Measurements from ENCODE around the gene PPP2R5C. TPM values are rescaled to one million over a fixed set of nuclear protein-coding genes. Genes with fewer than 3 reads are reported as not detected.

Gene PPP2R5C
- total and polyA plus RNA-seq, 2 of the 8 experiments (the other 6 are each of a cell fraction or from before 2014, with no cell fraction given), result 49.6 to 95.9 TPM

- POLR2A ChIA-PET (ENCODE audit: partially characterized antibody), result no interaction called here
- H4K91ac ChIP-seq (replicated peaks; ENCODE audit: insufficient read length, low read length), result no peak overlapping the region
- no peak for TF ChIP-seq ATF3 (IDR thresholded peaks at IDR 0.05; ENCODE audit: insufficient read depth, low read depth, low read length)
- no peak for TF ChIP-seq CEBPB (IDR thresholded peaks at IDR 0.05; ENCODE audit: low read depth, low read length)
- no peak for TF ChIP-seq RBBP5 (IDR thresholded peaks at IDR 0.05; ENCODE audit: borderline replicate concordance, low read depth, low read length)
- no peak for TF ChIP-seq CTBP2 (IDR thresholded peaks at IDR 0.05; ENCODE audit: borderline replicate concordance, insufficient read depth, insufficient read length, low read length)
- no peak for TF ChIP-seq CBX8 (IDR thresholded peaks at IDR 0.05; ENCODE audit: borderline replicate concordance, low read depth, low read length)
- TF ChIP-seq KDM5A (IDR thresholded peaks at IDR 0.05; ENCODE audit: low read length), result no peak
- no peak for TF ChIP-seq RNF2 (IDR thresholded peaks at IDR 0.05; ENCODE audit: borderline replicate concordance, low read depth, low read length, missing control alignments, poor library complexity, severe bottlenecking)
- TF ChIP-seq KDM4A (IDR thresholded peaks at IDR 0.05; ENCODE audit: low read depth, low read length, severe bottlenecking), result no peak
- no peak for TF ChIP-seq SIX5 (IDR thresholded peaks at IDR 0.05; ENCODE audit: low read depth, low read length)
- no peak for TF ChIP-seq MAFK (IDR thresholded peaks at IDR 0.05; ENCODE audit: low read depth, low read length)
- no peak for TF ChIP-seq HDAC2 (IDR thresholded peaks at IDR 0.05; ENCODE audit: borderline replicate concordance in 1 of 2, low read depth in 2 of 2, low read length in 2 of 2)
- TF ChIP-seq SIRT6 (IDR thresholded peaks at IDR 0.05; ENCODE audit: low read length), result no peak
- no peak for TF ChIP-seq NANOG (IDR thresholded peaks at IDR 0.05; ENCODE audit: insufficient read depth, low read depth, low read length, poor library complexity, severe bottlenecking)
Observed at GRCh38 chr14:101736585-101736984, 24.9 kb upstream of the PPP2R5C start.

More at GRCh38 chr14:101736585-101736984, 24.9 kb upstream of the PPP2R5C start:
- no peak overlapping the region for H2BK20ac ChIP-seq (ENCODE audit: low read length)
- CTCF ChIA-PET (ENCODE audit: partially characterized antibody), result interaction anchor here (0.8 to 1.1 kb wide), 3 partner anchors 29 to 108 kb away, joined by 3 read pairs; no protein-coding TSS in a partner anchor
- H3K23me2 ChIP-seq (ENCODE audit: low read depth, low read length), result no peaks in the 10 kb centered on the region
- H2BK12ac ChIP-seq (ENCODE audit: low read depth, low read length), result no peak overlapping the region
- DNase-seq (ENCODE audit: low read depth in 1 of 2, low spot score in 2 of 2) (no peak), FAIRE-seq (no peak)
- H3K23ac ChIP-seq (ENCODE audit: insufficient read length), result no peak overlapping the region
- no peak overlapping the region for H3K4me3 ChIP-seq (ENCODE audit: extremely low read depth in 1 of 4, insufficient read depth in 2 of 4, low read depth in 3 of 4, low read length in 4 of 4)
- no peak overlapping the region for H2AFZ ChIP-seq (ENCODE audit: low read length)
- H3K4ac ChIP-seq (replicated peaks; ENCODE audit: insufficient read length, low read depth, low read length), result no peak overlapping the region
- no peaks in the 10 kb centered on the region for H3K79me1 ChIP-seq (ENCODE audit: low read depth, low read length)
- H3K27ac ChIP-seq (ENCODE audit: low read depth, low read length), result no peak overlapping the region
- H2BK15ac ChIP-seq (ENCODE audit: low read length), result no peak overlapping the region
- H3K4me1 ChIP-seq (replicated peaks in 1 of 4; ENCODE audit: control insufficient read depth in 3 of 4, insufficient read depth in 4 of 4, low read length in 3 of 4), result peaks cover 0 to 5% (median 3%) of the 10 kb centered on the region in 4 experiments; a peak in 5 of 7 replicates
- 87% methylated on average over 8 of the region's 8 CpGs; no CpG with 5 or more reads in 1 of the 2 experiments for WGBS, 2 experiments (ENCODE audit: extremely low coverage in 1 of 2, insufficient coverage in 1 of 2, insufficient read length in 1 of 2, insufficient replicate concordance in 2 of 2, low coverage in 1 of 2, low lambda C conversion rate in 2 of 2, missing lambda C conversion rate in 1 of 2)
- H3K18ac ChIP-seq (ENCODE audit: extremely low read depth, low read length), result no peak overlapping the region
- H3K79me2 ChIP-seq (ENCODE audit: control insufficient read depth in 1 of 2, insufficient read depth in 2 of 2, low read length in 2 of 2), result no peaks in the 10 kb centered on the region
- no peak overlapping the region for H3K14ac ChIP-seq (ENCODE audit: insufficient read length)
- no peak overlapping the region for H3K9ac ChIP-seq (replicated peaks in 1 of 4; ENCODE audit: extremely low read depth in 1 of 4, low read depth in 3 of 4, low read length in 3 of 4)
- H4K20me1 ChIP-seq (replicated peaks in 1 of 2; ENCODE audit: control insufficient read depth in 1 of 2, insufficient read depth in 2 of 2, low read length in 2 of 2), result no peaks in the 10 kb centered on the region
- H3K4me2 ChIP-seq (ENCODE audit: insufficient read depth in 1 of 2, low read depth in 2 of 2, low read length in 2 of 2), result no peak overlapping the region
- H3K56ac ChIP-seq (replicated peaks; ENCODE audit: insufficient read length, low read depth, low read length), result no peak overlapping the region
- H2BK120ac ChIP-seq (replicated peaks; ENCODE audit: low read depth, low read length), result no peak overlapping the region
- no peak overlapping the region for H4K5ac ChIP-seq (ENCODE audit: insufficient read length, low read depth, low read length)
- no peak overlapping the region for H4K8ac ChIP-seq (ENCODE audit: extremely low read depth, insufficient read depth, low read length)
- H3K36me3 ChIP-seq (ENCODE audit: control insufficient read depth in 2 of 4, insufficient read depth in 4 of 4, low read length in 3 of 4), result no peaks in the 10 kb centered on the region
- no peak overlapping the region for H2BK5ac ChIP-seq (ENCODE audit: low read depth, low read length)
- no peak overlapping the region for H2AK5ac ChIP-seq (ENCODE audit: low read depth, low read length)
- H3K9me3 ChIP-seq (ENCODE audit: insufficient read depth in 2 of 2, low read depth in 1 of 2, low read length in 1 of 2), result peaks cover 8 to 10% of the 10 kb centered on the region in 2 experiments; a peak in 3 of 4 replicates
- no peaks in the 10 kb centered on the region for H3K27me3 ChIP-seq (replicated peaks in 1 of 4; ENCODE audit: control insufficient read depth in 3 of 4, extremely low read depth in 1 of 4, insufficient read depth in 3 of 4, low read length in 3 of 4)
